MV-4-11 (cell line): Measurements from ENCODE around the gene MCRS1.

Source experiments
- DNase-seq: peaks from one replicate; lab custom pipeline; 2025; lab: John Stamatoyannopoulos, UW

The MCRS1 gene

GRCh38 chr12:49555631-49556390 is 12.1 kb downstream of the MCRS1 start:
- DNase-seq: no peak

GRCh38 chr12:49554266-49554665 is 13.7 kb downstream of the MCRS1 start:
- no peak for DNase-seq

GRCh38 chr12:49553512-49554088 is 14.3 kb downstream of the MCRS1 start:
- DNase-seq: no peak

GRCh38 chr12:49552899-49553298 is 15.0 kb downstream of the MCRS1 start:
- DNase-seq: no peak

- no peak for DNase-seq
Measured at GRCh38 chr12:49552425-49552824, 15.5 kb downstream of the MCRS1 start.

- no peak for DNase-seq
Measured at GRCh38 chr12:49552014-49552413, 15.9 kb downstream of the MCRS1 start.

GRCh38 chr12:49550693-49551252 is 17.2 kb downstream of the MCRS1 start:
- DNase-seq: no peak

GRCh38 chr12:49549735-49550692 is 17.9 kb downstream of the MCRS1 start:
- no peak for DNase-seq

GRCh38 chr12:49548822-49549648 is 18.9 kb downstream of the MCRS1 start:
- DNase-seq: no peak

GRCh38 chr12:49548481-49548821 is 19.5 kb downstream of the MCRS1 start:
- no peak for DNase-seq

GRCh38 chr12:49547090-49547690 is 20.8 kb downstream of the MCRS1 start:
- no peak for DNase-seq

GRCh38 chr12:49546481-49546880 is 21.5 kb downstream of the MCRS1 start:
- no peak for DNase-seq

- DNase-seq: no peak
Measured at GRCh38 chr12:49545815-49546214, 22.1 kb downstream of the MCRS1 start.

GRCh38 chr12:49543914-49544815 is 23.8 kb downstream of the MCRS1 start:
- DNase-seq: no peak

- no peak for DNase-seq
Measured at GRCh38 chr12:49543221-49543913, 24.6 kb downstream of the MCRS1 start.

GRCh38 chr12:49542592-49543160 is 25.3 kb downstream of the MCRS1 start:
- no peak for DNase-seq

GRCh38 chr12:49541911-49542505 is 25.9 kb downstream of the MCRS1 start:
- no peak for DNase-seq

GRCh38 chr12:49541140-49541861 is 26.6 kb downstream of the MCRS1 start:
- DNase-seq: no peak
